Natural killer cell (primary cell): ENCODE measurements around the gene DOC2A. TPM values are rescaled to one million over a fixed set of nuclear protein-coding genes. Genes with fewer than 3 reads are reported as not detected.

Experiments used
- ATAC-seq, 3 donors: fragments of 150-1000 bp in 2 of 3; fragments of 200-7000 bp in 1 of 3; cut with Tn5 transposase; 1 replicate in 1 of 3; 2 replicates in 2 of 3; pipeline ENCODE4 v1.10.0; 2021; ENCODE audit warnings: mild to moderate bottlenecking in 2 of 3, moderate library complexity in 2 of 3
- DNase-seq, 2 donors: peaks; one replicate each; pipeline versions ENCODE4 v3.0.0 to v3.0.0-alpha.2; 2013 to 2021; ENCODE audit warnings: mixed read lengths in 1 of 2
- H3K27ac ChIP-seq: one replicate; pipeline ENCODE4 v1.5.1; 2013; ENCODE audit warnings: mild to moderate bottlenecking, low read length
- H3K27me3 ChIP-seq: one replicate; pipeline ENCODE4 v1.6.1; 2013; ENCODE audit warnings: low read length; ENCODE audit not compliant: control insufficient read depth, insufficient read depth
- H3K36me3 ChIP-seq: one replicate; pipeline ENCODE4 v1.6.1; 2013; ENCODE audit warnings: low read length; ENCODE audit not compliant: control insufficient read depth, insufficient read depth
- H3K4me1 ChIP-seq: one replicate; pipeline ENCODE4 v1.6.1; 2013; ENCODE audit warnings: low read length; ENCODE audit not compliant: control insufficient read depth, insufficient read depth
- H3K4me3 ChIP-seq: one replicate; pipeline ENCODE4 v1.5.1; 2013; ENCODE audit warnings: low read length
- H3K9me3 ChIP-seq: one replicate; pipeline ENCODE4 v1.6.1; 2013; ENCODE audit warnings: low read length; ENCODE audit not compliant: control insufficient read depth, insufficient read depth
- H3K27ac Mint-ChIP-seq, 2 donors: one replicate each; pipeline ENCODE4 v1.8.0; 2022; ENCODE audit warnings: mild to moderate bottlenecking in 2 of 2, mixed read lengths in 2 of 2, moderate library complexity in 1 of 2
- H3K27me3 Mint-ChIP-seq, 2 donors: one replicate each; pipeline ENCODE4 v1.8.0; 2022; ENCODE audit warnings: low read depth in 2 of 2, mixed read lengths in 2 of 2
- H3K36me3 Mint-ChIP-seq: one replicate; pipeline ENCODE4 v1.8.0; 2022; ENCODE audit warnings: mixed read lengths
- H3K4me1 Mint-ChIP-seq, 2 donors: one replicate each; pipeline ENCODE4 v1.8.0; 2022; ENCODE audit warnings: mixed read lengths in 2 of 2
- H3K4me3 Mint-ChIP-seq: one replicate; pipeline ENCODE4 v1.8.0; 2022; ENCODE audit warnings: mild to moderate bottlenecking, moderate library complexity, mixed read lengths
- H3K9me3 Mint-ChIP-seq, 2 donors: one replicate each; pipeline ENCODE4 v1.8.0; 2022; ENCODE audit warnings: mixed read lengths in 2 of 2
- CTCF ChIP-seq: fragments of 200-600 bp; IDR thresholded peaks from one replicate; pipeline ENCODE4 v1.8.0; 2022; ENCODE audit warnings: antibody characterized with exemption
- WGBS: methylation state at CpG from one replicate; pipeline ENCODE4 v1.1.7; 2013; ENCODE audit warnings: missing lambda C conversion rate; ENCODE audit not compliant: insufficient coverage; 5-methylcytosine and 5-hydroxymethylcytosine counted together
- intact Hi-C: fragments of 100-400 bp; cut with micrococcal nuclease; formaldehyde crosslinking; loops from one replicate; pipeline ENCODE4 v1.14.2; 2022
- total RNA-seq, 4 donors: library from RNA; stranded (reverse); fragments of 120-200 nt in 1 of 4; gene quantifications; one replicate each; pipeline versions ENCODE4 v1.2.3 to v1.2.4, GENCODE V29; 2013 to 2022

Gene DOC2A
- total RNA-seq, 3 donors from 2014 or later (not counting 1 experiment from before 2014, with no cell fraction given), result not detected

- DNase-seq (peak in 1 of 2 donors; percentile 13), ATAC-seq (no peak)
- peaks cover 2% of the 10 kb centered on the region for H3K36me3 ChIP-seq
- 95% methylated on average over 14 of the region's 14 CpGs for WGBS
- peak overlapping the region; percentile 72 for H3K27ac ChIP-seq
- H3K36me3 Mint-ChIP-seq, result peaks cover under 1% of the 10 kb centered on the region
- no peaks in the 10 kb centered on the region for H3K9me3 ChIP-seq
- intact Hi-C loops, result no loop called here
- no peaks in the 10 kb centered on the region for H3K9me3 Mint-ChIP-seq
- peaks cover 11 to 17% of the 10 kb centered on the region in 2 donors for H3K4me1 Mint-ChIP-seq
- no peak overlapping the region for H3K4me3 ChIP-seq
- peak overlapping the region; percentile 88 to 90 for H3K27ac Mint-ChIP-seq
- no peak for TF ChIP-seq CTCF
- H3K4me1 ChIP-seq, result peaks cover 17% of the 10 kb centered on the region
- H3K27me3 Mint-ChIP-seq, result no peaks in the 10 kb centered on the region
- peak overlapping the region; percentile 93 for H3K4me3 Mint-ChIP-seq
- no peaks in the 10 kb centered on the region for H3K27me3 ChIP-seq
Observed at GRCh38 chr16:29963021-29963743, 47.6 kb downstream of the DOC2A start.

DNA sequence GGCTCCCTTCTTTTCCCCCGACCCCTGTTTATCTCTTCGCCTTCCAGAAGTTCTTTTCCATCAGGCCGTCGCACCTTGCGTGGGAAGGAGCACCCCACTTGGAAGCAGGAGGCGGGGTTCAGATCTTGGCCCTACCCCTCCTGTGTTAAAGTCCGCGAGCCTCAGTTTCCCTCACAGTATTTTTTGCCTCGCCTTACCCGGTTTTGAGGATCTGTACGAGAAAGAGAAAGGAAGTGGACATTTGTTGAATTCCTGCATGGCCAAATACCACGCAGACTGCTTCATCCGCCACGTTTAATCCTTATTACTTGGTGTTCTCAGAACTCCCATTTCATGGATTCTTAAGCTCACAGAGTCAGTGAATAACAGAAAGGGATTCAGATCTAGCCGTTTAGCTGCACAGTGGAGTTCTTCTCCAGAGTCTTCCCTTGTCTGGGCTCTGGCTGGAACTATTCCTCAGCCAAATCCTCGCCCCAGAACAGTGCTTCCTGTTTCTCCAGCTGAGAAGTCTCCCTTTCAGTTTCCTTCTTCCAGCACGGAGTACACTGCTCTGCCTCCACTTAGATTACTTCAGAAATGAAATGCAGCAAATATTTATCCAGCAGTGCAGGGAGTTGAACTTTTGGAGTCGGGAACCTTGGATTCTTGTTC lies 48.4 kb downstream of the DOC2A start:
- Histone ChIP-seq H3K27ac (peak overlapping the region; percentile 72), H3K36me3 (no peaks in the 10 kb centered on the region), H3K4me1 (peaks cover 17% of the 10 kb centered on the region), H3K27me3 (no peaks in the 10 kb centered on the region), H3K4me3 (peak overlapping the region; percentile 61), H3K9me3 (no peaks in the 10 kb centered on the region)
- peak overlapping the region; percentile 93 for H3K4me3 Mint-ChIP-seq
- H3K27me3 Mint-ChIP-seq, result no peaks in the 10 kb centered on the region
- DNase-seq (peak in 1 of 2 donors; percentile 44), ATAC-seq (no peak)
- 13% methylated on average over 18 of the region's 18 CpGs for WGBS
- peak overlapping the region; percentile 88 to 90 for H3K27ac Mint-ChIP-seq
- no peak for TF ChIP-seq CTCF
- intact Hi-C loops, result no loop called here
- no peaks in the 10 kb centered on the region for H3K9me3 Mint-ChIP-seq
- H3K36me3 Mint-ChIP-seq, result no peaks in the 10 kb centered on the region
- H3K4me1 Mint-ChIP-seq, result peaks cover 11 to 17% of the 10 kb centered on the region in 2 donors

DNA sequence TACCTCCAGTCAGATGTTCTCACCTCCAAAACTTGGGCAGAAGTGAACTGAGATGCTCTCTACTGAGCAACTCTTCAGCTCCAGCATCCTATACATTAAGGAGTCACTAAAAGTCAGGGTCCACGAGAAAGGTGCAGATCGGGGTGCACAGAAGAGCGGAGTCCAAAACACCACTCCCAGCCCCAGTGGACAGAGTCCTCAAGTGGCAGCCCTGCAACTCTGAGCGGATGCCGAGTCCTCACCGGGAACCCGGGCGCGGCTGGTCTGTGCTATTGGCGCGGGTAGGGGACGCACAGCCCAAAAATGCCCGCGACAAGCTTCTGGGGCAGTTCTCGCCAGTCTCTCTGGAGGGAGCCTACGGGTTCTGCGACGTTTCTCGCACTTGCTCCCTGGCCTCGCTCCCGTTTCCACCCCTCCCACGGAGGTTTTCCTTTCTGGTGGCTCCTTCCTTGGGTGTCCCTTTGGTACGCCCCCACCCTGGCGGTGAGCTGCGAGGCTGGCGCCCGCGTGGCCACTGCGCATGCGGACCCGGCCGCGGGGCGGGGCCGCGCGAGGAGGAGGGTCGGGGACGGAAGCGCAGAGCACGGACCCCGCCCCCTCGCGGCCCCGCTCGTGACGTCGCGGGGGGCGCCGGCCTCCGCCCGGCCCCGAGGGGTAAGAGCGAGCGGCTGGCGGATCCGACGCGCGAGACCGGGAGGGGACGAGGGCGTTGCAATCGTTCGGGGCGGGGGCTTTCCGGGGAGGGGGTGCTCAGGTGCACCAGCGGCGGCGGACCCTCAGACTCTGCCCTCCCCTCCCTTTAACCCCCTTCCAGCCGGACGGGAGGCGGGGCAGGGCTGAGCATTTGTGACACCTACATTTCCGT lies 49.1 kb downstream of the DOC2A start, which contains the start of gene TMEM219:
Gene TMEM219, plus strand, starts transcription at position 601 of the 865 bp plus-strand sequence. CDS start 1,065 bp downstream, outside the sequence.
- H3K36me3 Mint-ChIP-seq, result no peaks in the 10 kb centered on the region
- H3K9me3 Mint-ChIP-seq, result no peaks in the 10 kb centered on the region
- H3K36me3 ChIP-seq, result no peaks in the 10 kb centered on the region
- H3K27me3 ChIP-seq, result no peaks in the 10 kb centered on the region
- no peaks in the 10 kb centered on the region for H3K9me3 ChIP-seq
- no peaks in the 10 kb centered on the region for H3K27me3 Mint-ChIP-seq
- peaks cover 11 to 17% of the 10 kb centered on the region in 2 donors for H3K4me1 Mint-ChIP-seq
- peak within 1 kb of the TSS; percentile 78 for H3K27ac ChIP-seq
- ATAC-seq, result peak; percentile 89 to 97 (median 90)
- WGBS, result under 1% methylated on average over 75 of the region's 75 CpGs
- H3K4me1 ChIP-seq, result peaks cover 17% of the 10 kb centered on the region
- DNase-seq, result peak; percentile 96 to 97
- peak within 1 kb of the TSS; percentile 93 for H3K4me3 Mint-ChIP-seq
- intact Hi-C loops, result loop anchor here (1.0 to 2.0 kb wide), 3 partner anchors 12 to 99 kb away; partner anchors contain the start of genes CDIPT, KCTD13 and TAOK2
- peak within 1 kb of the TSS; percentile 88 to 90 for H3K27ac Mint-ChIP-seq
- peak within 1 kb of the TSS; percentile 75 for H3K4me3 ChIP-seq
- TF ChIP-seq CTCF, result peak; percentile 23
